Neural cell (in vitro differentiated cells): Measurements from ENCODE around the gene RYR1.

Source experiments
- EZH2 ChIP-seq: fragments of 200-600, 300-800 bp; shearing (Covaris generic), sonication (generic); IDR thresholded peaks from 2 replicates; pipeline ENCODE4 v1.6.1; 2014; ENCODE audit warnings: antibody characterized with exemption, low read length, borderline replicate concordance, mild to moderate bottlenecking; ENCODE audit not compliant: insufficient read depth, poor library complexity, severe bottlenecking
- MXI1 ChIP-seq: fragments of 450-650 bp; conservative IDR thresholded peaks from 2 replicates; pipeline ENCODE4 v1.6.1; 2014; ENCODE audit warnings: antibody characterized with exemption, mild to moderate bottlenecking; ENCODE audit not compliant: poor library complexity, severe bottlenecking

- TF ChIP-seq MXI1 (no peak), EZH2 (no peak)
Measured at GRCh38 chr19:38440592-38440991, 7.1 kb downstream of the RYR1 start.
